ENCODE results near the gene OAS3. TPM values are rescaled to one million over a fixed set of nuclear protein-coding genes. Genes with fewer than 3 reads are reported as not detected.

The OAS3 gene
- polyA plus RNA-seq, 3 donors: 22.0 to 54.3 (median 41.9) TPM

GRCh38 chr12:113000433-113000832, 62.2 kb downstream of the OAS3 start:
- H3K27me3 Mint-ChIP-seq (ENCODE audit: low read depth in 3 of 3): no peaks in the 10 kb centered on the region
- Histone ChIP-seq H3K27me3 (ENCODE audit: control insufficient read depth in 2 of 2, insufficient read depth in 2 of 2, low read length in 2 of 2) (no peaks in the 10 kb centered on the region), H3K36me3 (replicated peaks in 1 of 2; ENCODE audit: control insufficient read depth in 1 of 2, insufficient read depth in 2 of 2, low read length in 2 of 2) (peaks cover 92 to 98% of the 10 kb centered on the region in 2 donors), H3K4me3 (replicated peaks in 1 of 3; ENCODE audit: low read depth in 2 of 3, low read length in 3 of 3) (no peak overlapping the region), H3K9ac (ENCODE audit: insufficient read depth, low read length, poor library complexity, severe bottlenecking) (no peak overlapping the region), H3K79me2 (ENCODE audit: insufficient read depth, low read length) (no peaks in the 10 kb centered on the region), H2AFZ (ENCODE audit: insufficient read depth, low read depth, low read length, poor library complexity, severe bottlenecking) (no peak overlapping the region), H3K9me3 (replicated peaks in 1 of 2; ENCODE audit: control insufficient read depth in 1 of 2, insufficient read depth in 1 of 2, low read length in 2 of 2) (peaks cover 0 to 5% of the 10 kb centered on the region in 2 donors), H3K4me1 (ENCODE audit: control insufficient read depth in 1 of 2, insufficient read depth in 2 of 2, low read length in 2 of 2) (no peaks in the 10 kb centered on the region), H3K4me2 (replicated peaks; ENCODE audit: extremely low read depth, low read length, poor library complexity, severe bottlenecking) (no peak overlapping the region), H4K20me1 (ENCODE audit: insufficient read depth, low read length) (no peaks in the 10 kb centered on the region), H3K27ac (ENCODE audit: low read depth in 1 of 2, low read length in 2 of 2) (no peak overlapping the region)
- WGBS (ENCODE audit: insufficient coverage): 100% methylated on average over 6 of the region's 6 CpGs
- TF ChIP-seq, protein P1, sequence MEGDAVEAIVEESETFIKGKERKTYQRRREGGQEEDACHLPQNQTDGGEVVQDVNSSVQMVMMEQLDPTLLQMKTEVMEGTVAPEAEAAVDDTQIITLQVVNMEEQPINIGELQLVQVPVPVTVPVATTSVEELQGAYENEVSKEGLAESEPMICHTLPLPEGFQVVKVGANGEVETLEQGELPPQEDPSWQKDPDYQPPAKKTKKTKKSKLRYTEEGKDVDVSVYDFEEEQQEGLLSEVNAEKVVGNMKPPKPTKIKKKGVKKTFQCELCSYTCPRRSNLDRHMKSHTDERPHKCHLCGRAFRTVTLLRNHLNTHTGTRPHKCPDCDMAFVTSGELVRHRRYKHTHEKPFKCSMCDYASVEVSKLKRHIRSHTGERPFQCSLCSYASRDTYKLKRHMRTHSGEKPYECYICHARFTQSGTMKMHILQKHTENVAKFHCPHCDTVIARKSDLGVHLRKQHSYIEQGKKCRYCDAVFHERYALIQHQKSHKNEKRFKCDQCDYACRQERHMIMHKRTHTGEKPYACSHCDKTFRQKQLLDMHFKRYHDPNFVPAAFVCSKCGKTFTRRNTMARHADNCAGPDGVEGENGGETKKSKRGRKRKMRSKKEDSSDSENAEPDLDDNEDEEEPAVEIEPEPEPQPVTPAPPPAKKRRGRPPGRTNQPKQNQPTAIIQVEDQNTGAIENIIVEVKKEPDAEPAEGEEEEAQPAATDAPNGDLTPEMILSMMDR (IDR thresholded peaks at IDR 0.05): no peak
- H3K4me3 Mint-ChIP-seq: no peak overlapping the region
- no peak for DNase-seq
- no peak overlapping the region for H3K27ac Mint-ChIP-seq
- intact Hi-C loops (cut with micrococcal nuclease): no loop called here
- peaks cover 91 to 93% of the 10 kb centered on the region in 2 donors for H3K36me3 Mint-ChIP-seq
- H3K9me3 Mint-ChIP-seq: peaks cover 1 to 10% (median 6%) of the 10 kb centered on the region in 7 donors
- H3K4me1 Mint-ChIP-seq: no peaks in the 10 kb centered on the region

DNA sequence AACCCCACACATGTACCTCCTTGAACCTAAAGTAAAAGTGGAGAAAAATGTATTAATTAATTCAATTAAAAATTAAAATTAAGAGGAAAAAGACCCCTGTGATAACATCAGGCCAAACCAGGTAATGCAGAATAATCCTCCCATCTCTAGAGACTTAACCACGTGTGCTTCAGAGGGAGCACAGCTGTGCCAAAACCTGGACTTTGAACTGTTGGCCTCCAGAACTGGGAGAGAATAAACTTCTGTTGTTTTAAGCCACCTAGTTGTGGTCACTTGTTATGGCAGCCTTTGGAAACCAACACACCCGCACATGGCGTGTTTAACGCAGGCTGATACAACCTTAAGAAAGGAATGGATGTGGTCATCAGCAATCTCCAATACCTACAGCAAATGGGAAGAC, 63.9 kb downstream of the OAS3 start:
- no peaks in the 10 kb centered on the region for H3K27me3 Mint-ChIP-seq (ENCODE audit: low read depth in 3 of 3)

More for the DNA sequence above, 63.9 kb downstream of the OAS3 start:
- Mint-ChIP-seq H3K27ac (no peak overlapping the region), H3K4me1 (no peaks in the 10 kb centered on the region), H3K4me3 (no peak overlapping the region), H3K9me3 (peaks cover 1 to 10% (median 6%) of the 10 kb centered on the region in 7 donors), H3K36me3 (peaks cover 88 to 93% of the 10 kb centered on the region in 2 donors)
- Histone ChIP-seq H3K9me3 (replicated peaks in 1 of 2; ENCODE audit: control insufficient read depth in 1 of 2, insufficient read depth in 1 of 2, low read length in 2 of 2) (peaks cover 0 to 5% of the 10 kb centered on the region in 2 donors), H3K4me2 (replicated peaks; ENCODE audit: extremely low read depth, low read length, poor library complexity, severe bottlenecking) (no peak overlapping the region), H3K36me3 (replicated peaks in 1 of 2; ENCODE audit: control insufficient read depth in 1 of 2, insufficient read depth in 2 of 2, low read length in 2 of 2) (peaks cover 93 to 98% of the 10 kb centered on the region in 2 donors), H2AFZ (ENCODE audit: insufficient read depth, low read depth, low read length, poor library complexity, severe bottlenecking) (no peak overlapping the region), H3K4me1 (ENCODE audit: control insufficient read depth in 1 of 2, insufficient read depth in 2 of 2, low read length in 2 of 2) (no peaks in the 10 kb centered on the region), H3K27ac (ENCODE audit: low read depth in 1 of 2, low read length in 2 of 2) (no peak overlapping the region), H3K9ac (ENCODE audit: insufficient read depth, low read length, poor library complexity, severe bottlenecking) (no peak overlapping the region), H4K20me1 (ENCODE audit: insufficient read depth, low read length) (no peaks in the 10 kb centered on the region), H3K79me2 (ENCODE audit: insufficient read depth, low read length) (no peaks in the 10 kb centered on the region), H3K27me3 (ENCODE audit: control insufficient read depth in 2 of 2, insufficient read depth in 2 of 2, low read length in 2 of 2) (no peaks in the 10 kb centered on the region), H3K4me3 (replicated peaks in 1 of 3; ENCODE audit: low read depth in 2 of 3, low read length in 3 of 3) (no peak overlapping the region)
- intact Hi-C loops (cut with micrococcal nuclease): no loop called here
- no peak for DNase-seq
- 100% methylated on average over 1 of the region's 4 CpGs for WGBS (ENCODE audit: insufficient coverage)
- TF ChIP-seq, protein P1 (IDR thresholded peaks at IDR 0.05): no peak
